Activated effector memory CD4-positive, alpha-beta T cell treated with anti-CD3 and anti-CD28 coated beads, Interleukin-2, amount 50 U/mL, for 16 hours (primary cell): ENCODE measurements around the gene SYNDIG1.
A peak's percentile ranks its signal among the peaks of the same experiment; 100 is the strongest.

Source experiments
- DNase-seq: peaks from one replicate; pipeline ENCODE4 v3.0.0-alpha.2; 2020

Gene SYNDIG1

GRCh38 chr20:24679448-24680047 lies 210.1 kb downstream of the SYNDIG1 start:
- DNase-seq, result no peak

GRCh38 chr20:24681634-24682495 lies 212.4 kb downstream of the SYNDIG1 start:
- no peak for DNase-seq

- peak; percentile 12 for DNase-seq
Observed at GRCh38 chr20:24682496-24682985, 213.1 kb downstream of the SYNDIG1 start.

- DNase-seq, result peak; percentile 42
Observed at GRCh38 chr20:24683676-24684075, 214.2 kb downstream of the SYNDIG1 start.

GRCh38 chr20:24684421-24684871 lies 215.0 kb downstream of the SYNDIG1 start:
- peak; percentile 34 for DNase-seq

- peak; percentile 28 for DNase-seq
Observed at GRCh38 chr20:24684956-24685691, 215.7 kb downstream of the SYNDIG1 start.

GRCh38 chr20:24685736-24686135 lies 216.3 kb downstream of the SYNDIG1 start:
- peak; percentile 53 for DNase-seq

GRCh38 chr20:24686156-24686555 lies 216.7 kb downstream of the SYNDIG1 start:
- DNase-seq, result peak; percentile 19

- peak; percentile 4 for DNase-seq
Observed at GRCh38 chr20:24690408-24690807, 221.0 kb downstream of the SYNDIG1 start.

- DNase-seq, result peak; percentile 30
Observed at GRCh38 chr20:24691901-24692351, 222.5 kb downstream of the SYNDIG1 start.

GRCh38 chr20:24692446-24693200 lies 223.2 kb downstream of the SYNDIG1 start:
- peak; percentile 12 for DNase-seq

- peak; percentile 42 for DNase-seq
Observed at GRCh38 chr20:24693466-24694156, 224.2 kb downstream of the SYNDIG1 start.

GRCh38 chr20:24694157-24694726 lies 224.8 kb downstream of the SYNDIG1 start:
- DNase-seq, result peak; percentile 50

- DNase-seq, result peak; percentile 43
Observed at GRCh38 chr20:24694727-24695528, 225.5 kb downstream of the SYNDIG1 start.

- DNase-seq, result peak; percentile 30
Observed at GRCh38 chr20:24695529-24696225, 226.2 kb downstream of the SYNDIG1 start.

GRCh38 chr20:24696396-24696795 lies 227.0 kb downstream of the SYNDIG1 start:
- DNase-seq, result no peak

- DNase-seq, result no peak
Observed at GRCh38 chr20:24697411-24697810, 228.0 kb downstream of the SYNDIG1 start.

GRCh38 chr20:24698189-24698588 lies 228.8 kb downstream of the SYNDIG1 start:
- DNase-seq, result no peak

GRCh38 chr20:24698706-24699206 lies 229.3 kb downstream of the SYNDIG1 start:
- no peak for DNase-seq
